GM12891 (cell line): ENCODE data around the gene BSND.

Experiments used
- POLR2A ChIP-seq: IDR thresholded peaks from 2 replicates; pipeline ENCODE4 v1.6.1; 2011; ENCODE audit warnings: low read depth, low read length, control low read depth
- POLR2AphosphoS5 ChIP-seq: IDR thresholded peaks from 2 replicates; pipeline ENCODE4 v1.6.1; 2011; ENCODE audit warnings: low read depth, low read length, control low read depth
- POU2F2 ChIP-seq: IDR thresholded peaks from 2 replicates; pipeline ENCODE4 v1.6.1; 2011; ENCODE audit warnings: low read depth, mild to moderate bottlenecking, control low read depth, low read length, moderate library complexity
- SPI1 ChIP-seq: IDR thresholded peaks from 2 replicates; pipeline ENCODE4 v1.6.1; 2011; ENCODE audit warnings: low read depth, low read length, control low read depth
- TAF1 ChIP-seq: IDR thresholded peaks from 2 replicates; pipeline ENCODE4 v1.6.1; 2011; ENCODE audit warnings: low read depth, low read length, control low read depth

- no peak for TF ChIP-seq POLR2A
- no peak for TF ChIP-seq TAF1
- no peak for TF ChIP-seq POLR2AphosphoS5
- TF ChIP-seq POU2F2, result no peak
- TF ChIP-seq SPI1, result no peak
These were observed 41.6 kb downstream of the BSND start for GRCh38 chr1:55040083-55040932.
